Activated CD8-positive, alpha-beta T cell treated with anti-CD3 and anti-CD28 coated beads for 36 hours (primary cell): ENCODE data around the gene TCF7. TPM values are rescaled to one million over a fixed set of nuclear protein-coding genes. Genes with fewer than 3 reads are reported as not detected.

Experiments used
- ATAC-seq: fragments of 200-7000 bp; cut with Tn5 transposase; one replicate; pipeline ENCODE4 v1.10.0; 2021; ENCODE audit warnings: mild to moderate bottlenecking, moderate library complexity
- CTCF ChIA-PET: fragments of 350-600 bp; sonication (Branson Sonifier 250); formaldehyde crosslinking; loops from one replicate; lab custom pipeline; 2021; ENCODE audit warnings: antibody characterized with exemption; lab: Charles Lee
- POLR2A ChIA-PET: fragments of 350-600 bp; sonication (Branson Sonifier 250); formaldehyde crosslinking; loops from one replicate; lab custom pipeline; 2021; ENCODE audit warnings: antibody characterized with exemption; lab: Charles Lee
- DNase-seq: peaks from one replicate; pipeline ENCODE4 v3.0.0-alpha.2; 2020
- H3K27ac Mint-ChIP-seq: one replicate; pipeline ENCODE4 v1.8.0; 2021; ENCODE audit warnings: mild to moderate bottlenecking, mixed read lengths
- H3K27me3 Mint-ChIP-seq: one replicate; pipeline ENCODE4 v1.8.0; 2021; ENCODE audit warnings: mixed read lengths
- H3K36me3 Mint-ChIP-seq: one replicate; pipeline ENCODE4 v1.8.0; 2021; ENCODE audit warnings: low read depth, mixed read lengths
- H3K4me1 Mint-ChIP-seq: one replicate; pipeline ENCODE4 v1.8.0; 2021; ENCODE audit warnings: low read depth, mixed read lengths
- H3K4me3 Mint-ChIP-seq: one replicate; pipeline ENCODE4 v1.8.0; 2021; ENCODE audit warnings: mild to moderate bottlenecking, moderate library complexity, mixed read lengths
- H3K9me3 Mint-ChIP-seq: one replicate; pipeline ENCODE4 v1.8.0; 2021; ENCODE audit warnings: mixed read lengths
- intact Hi-C: fragments of 100-400 bp; cut with micrococcal nuclease; formaldehyde crosslinking; loops from one replicate; pipeline ENCODE4 v1.10.0; 2022
- total RNA-seq, 2 experiments: library from RNA; stranded (reverse); gene quantifications; one replicate each; pipeline ENCODE4 v1.2.3, GENCODE V29; 2021
- TF ChIP-seq, protein P1 (sequence below): fragments of 200-600 bp; IDR thresholded peaks from one replicate; pipeline ENCODE4 v1.8.0; 2022; ENCODE audit warnings: antibody characterized with exemption, mild to moderate bottlenecking

TCF7 gene
- total RNA-seq, 2 experiments from 2014 or later, result 47.4 to 50.3 TPM

DNA sequence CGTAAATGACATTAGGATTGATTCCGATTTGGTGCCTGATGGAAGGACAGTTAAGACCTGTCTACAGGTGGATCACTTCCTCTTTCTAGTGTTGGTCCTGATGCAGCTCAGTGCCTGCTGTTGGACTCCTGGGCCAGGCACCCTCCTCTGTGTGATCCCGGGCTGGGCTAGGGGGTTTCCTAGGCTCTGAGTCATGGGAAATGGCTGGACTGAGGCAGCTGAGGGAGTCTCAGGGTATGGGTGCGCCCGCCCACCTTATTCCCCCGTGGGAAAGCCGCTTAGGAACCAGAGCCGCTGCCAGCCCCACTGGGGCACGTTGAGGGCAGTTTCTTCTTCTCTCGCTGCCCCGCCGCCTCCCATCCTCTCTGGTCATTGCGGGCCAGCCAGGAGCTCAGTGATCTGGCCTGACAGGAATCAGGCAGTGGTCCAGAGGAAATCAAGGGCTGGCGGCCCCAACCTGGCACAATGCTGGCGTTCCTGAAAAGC is 12.9 kb downstream of the TCF7 start:
- ATAC-seq, result peak; percentile 15
- Mint-ChIP-seq H3K36me3 (peaks cover 31% of the 10 kb centered on the region), H3K4me1 (peaks cover 99% of the 10 kb centered on the region), H3K27ac (peak overlapping the region; percentile 82), H3K9me3 (no peaks in the 10 kb centered on the region), H3K4me3 (peak overlapping the region; percentile 65), H3K27me3 (no peaks in the 10 kb centered on the region)
- ChIA-PET POLR2A (interaction anchor here (1.0 to 1.5 kb wide), 3 partner anchors 50 to 87 kb away, joined by 3 to 8 read pairs (median 4); partner anchors contain the start of gene SKP1), CTCF (interaction anchor here (38.2 kb wide), 1 partner anchor 85 kb away, joined by 1049 read pairs; no protein-coding TSS in a partner anchor)
- intact Hi-C loops, result no loop called here
- peak; percentile 78 for DNase-seq
- TF ChIP-seq, protein P1, sequence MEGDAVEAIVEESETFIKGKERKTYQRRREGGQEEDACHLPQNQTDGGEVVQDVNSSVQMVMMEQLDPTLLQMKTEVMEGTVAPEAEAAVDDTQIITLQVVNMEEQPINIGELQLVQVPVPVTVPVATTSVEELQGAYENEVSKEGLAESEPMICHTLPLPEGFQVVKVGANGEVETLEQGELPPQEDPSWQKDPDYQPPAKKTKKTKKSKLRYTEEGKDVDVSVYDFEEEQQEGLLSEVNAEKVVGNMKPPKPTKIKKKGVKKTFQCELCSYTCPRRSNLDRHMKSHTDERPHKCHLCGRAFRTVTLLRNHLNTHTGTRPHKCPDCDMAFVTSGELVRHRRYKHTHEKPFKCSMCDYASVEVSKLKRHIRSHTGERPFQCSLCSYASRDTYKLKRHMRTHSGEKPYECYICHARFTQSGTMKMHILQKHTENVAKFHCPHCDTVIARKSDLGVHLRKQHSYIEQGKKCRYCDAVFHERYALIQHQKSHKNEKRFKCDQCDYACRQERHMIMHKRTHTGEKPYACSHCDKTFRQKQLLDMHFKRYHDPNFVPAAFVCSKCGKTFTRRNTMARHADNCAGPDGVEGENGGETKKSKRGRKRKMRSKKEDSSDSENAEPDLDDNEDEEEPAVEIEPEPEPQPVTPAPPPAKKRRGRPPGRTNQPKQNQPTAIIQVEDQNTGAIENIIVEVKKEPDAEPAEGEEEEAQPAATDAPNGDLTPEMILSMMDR, result no peak

DNA sequence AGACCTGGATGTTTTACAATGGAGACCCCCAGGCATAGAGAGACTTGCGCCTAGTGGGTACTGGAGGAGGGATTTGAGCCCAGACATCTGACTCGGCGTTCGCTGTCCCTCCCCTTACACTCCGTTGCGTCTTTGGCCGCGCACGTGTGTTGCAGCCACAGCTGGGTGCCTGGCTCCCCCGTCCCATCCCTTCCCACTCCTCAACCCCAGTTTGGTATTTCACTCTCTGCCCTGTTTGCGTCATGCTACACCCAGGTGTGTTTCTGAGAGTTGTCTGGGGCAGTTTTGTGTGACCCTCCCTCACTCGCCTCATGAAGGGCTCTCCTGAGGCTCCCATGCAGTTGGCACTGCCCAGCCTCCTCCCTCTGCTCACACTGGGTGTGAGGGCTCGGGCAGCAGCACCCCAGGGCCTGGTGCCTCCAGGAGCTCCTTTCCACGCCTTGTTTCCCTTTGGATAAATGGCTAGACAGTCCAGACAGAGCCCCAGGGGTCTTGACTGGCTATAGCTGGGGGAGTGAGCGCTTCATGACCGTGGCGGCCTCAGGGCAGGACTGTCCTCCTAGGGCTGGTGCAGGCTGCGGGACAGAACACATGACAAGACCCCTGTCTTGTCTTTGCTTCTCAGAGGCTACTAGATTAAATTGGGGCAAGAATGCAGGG is 13.6 kb downstream of the TCF7 start:
- H3K27me3 Mint-ChIP-seq, result no peaks in the 10 kb centered on the region
- DNase-seq, result peak; percentile 61
- ChIA-PET CTCF (interaction anchor here (38.2 kb wide), 1 partner anchor 86 kb away, joined by 1049 read pairs; no protein-coding TSS in a partner anchor), POLR2A (interaction anchor here (1.4 to 2.6 kb wide), 4 partner anchors 49 to 123 kb away, joined by 4 to 11 read pairs (median 6); partner anchors contain the start of genes SKP1 and VDAC1)
- TF ChIP-seq, protein P1, result no peak
- peak overlapping the region; percentile 65 for H3K4me3 Mint-ChIP-seq
- peaks cover 32% of the 10 kb centered on the region for H3K36me3 Mint-ChIP-seq
- intact Hi-C loops, result no loop called here
- H3K4me1 Mint-ChIP-seq, result peaks cover 99% of the 10 kb centered on the region
- H3K9me3 Mint-ChIP-seq, result no peaks in the 10 kb centered on the region
- no peak for ATAC-seq
- peak overlapping the region; percentile 82 for H3K27ac Mint-ChIP-seq

DNA sequence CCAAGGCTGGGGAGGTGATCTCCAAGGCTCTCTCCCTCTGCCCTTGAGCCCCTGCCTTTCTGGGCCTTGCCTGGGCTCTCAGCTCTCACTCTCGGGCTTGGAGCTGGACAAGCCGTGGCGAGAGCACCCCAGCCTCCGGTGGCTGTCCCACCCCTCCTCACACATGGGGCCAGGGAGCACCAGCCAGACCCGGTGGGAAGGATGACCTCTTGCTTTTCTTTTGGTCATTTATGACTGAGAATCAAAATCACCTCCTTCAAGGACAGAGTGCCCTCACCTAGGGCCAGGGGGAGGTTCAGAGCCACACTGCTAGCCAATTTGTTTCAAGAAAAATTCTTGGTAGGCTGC is 14.1 kb downstream of the TCF7 start:
- POLR2A ChIA-PET, result interaction anchor here (1.0 to 2.6 kb wide), 5 partner anchors 56 to 124 kb away, joined by 3 to 11 read pairs (median 5); partner anchors contain the start of gene VDAC1
- CTCF ChIA-PET, result interaction anchor here (1.6 to 38.2 kb wide), 2 partner anchors 62 to 86 kb away, joined by 3 to 1049 read pairs; no protein-coding TSS in a partner anchor
- Mint-ChIP-seq H3K36me3 (peaks cover 28% of the 10 kb centered on the region), H3K27me3 (no peaks in the 10 kb centered on the region), H3K4me3 (peak overlapping the region; percentile 65), H3K27ac (peak overlapping the region; percentile 82), H3K9me3 (no peaks in the 10 kb centered on the region), H3K4me1 (peaks cover 99% of the 10 kb centered on the region)
- no peak for ATAC-seq
- DNase-seq, result no peak
- TF ChIP-seq, protein P1, result no peak
- intact Hi-C loops, result no loop called here

DNA sequence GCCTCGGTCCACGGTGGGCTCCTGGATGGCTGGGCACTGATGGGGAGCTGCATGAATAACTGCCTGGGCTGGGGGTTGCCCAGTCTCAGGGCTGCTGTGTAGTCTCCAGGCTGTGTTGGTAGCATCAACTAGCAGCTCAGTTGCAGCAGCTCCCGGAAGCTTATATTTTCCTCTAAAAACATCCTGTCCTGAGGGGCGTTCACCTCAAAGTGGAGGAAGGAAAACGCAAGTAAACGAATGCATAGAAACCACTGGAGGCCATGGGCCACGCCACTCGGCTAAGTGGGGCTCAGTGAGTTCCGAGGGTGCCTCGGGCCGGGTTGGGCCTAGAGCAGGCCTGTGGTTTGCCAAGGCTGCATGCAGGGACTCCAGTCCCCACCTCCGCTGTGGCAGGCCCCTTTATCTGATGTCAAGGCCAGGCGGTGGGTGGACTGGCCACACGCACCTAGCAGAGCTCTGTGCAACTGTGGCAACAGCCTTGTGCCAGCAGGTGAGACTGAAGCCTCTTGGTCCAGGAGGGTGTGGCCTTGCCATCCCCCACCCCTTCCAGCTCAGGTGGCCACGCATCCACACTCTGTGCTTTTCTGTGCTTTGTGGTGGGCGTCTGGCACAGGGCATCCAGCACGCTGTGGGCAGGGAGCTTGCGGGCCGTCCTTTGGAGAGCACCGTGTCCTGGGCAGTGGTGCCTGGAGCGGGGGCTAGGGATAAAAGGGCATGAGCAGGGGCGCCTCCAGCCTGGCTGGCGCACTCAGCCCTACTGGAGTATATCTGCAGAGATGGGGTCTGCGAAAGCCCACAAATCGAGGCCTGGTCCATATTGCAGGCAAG is 15.1 kb downstream of the TCF7 start:
- Mint-ChIP-seq H3K27me3 (no peaks in the 10 kb centered on the region), H3K36me3 (peaks cover 30% of the 10 kb centered on the region)
- intact Hi-C loops, result loop anchor here (2.0 kb wide), 1 partner anchor 13 kb away; no protein-coding TSS in a partner anchor

More for the DNA sequence above, 15.1 kb downstream of the TCF7 start:
- TF ChIP-seq, protein P1, result no peak
- CTCF ChIA-PET, result interaction anchor here (1.6 to 38.2 kb wide), 2 partner anchors 63 to 87 kb away, joined by 3 to 1049 read pairs; no protein-coding TSS in a partner anchor
- Mint-ChIP-seq H3K9me3 (no peaks in the 10 kb centered on the region), H3K4me3 (peak overlapping the region; percentile 65), H3K4me1 (peaks cover 98% of the 10 kb centered on the region), H3K27ac (peak overlapping the region; percentile 82)
- DNase-seq (peak; percentile 62), ATAC-seq (no peak)
- POLR2A ChIA-PET, result interaction anchor here (1.0 to 2.6 kb wide), 7 partner anchors 23 to 125 kb away, joined by 3 to 11 read pairs (median 5); partner anchors contain the start of gene VDAC1
